WI38 (cell line): Measurements from ENCODE around the gene ST6GALNAC5.

Experiments used
- H3K4me3 ChIP-seq: 2 replicates; pipeline ENCODE4 v1.5.1; 2011; ENCODE audit warnings: low read depth, mild to moderate bottlenecking, control low read depth, low read length
- CTCF ChIP-seq: IDR thresholded peaks from 2 replicates; pipeline ENCODE4 v1.5.1; 2012; ENCODE audit warnings: low read depth, mild to moderate bottlenecking, control low read depth, low read length

The ST6GALNAC5 gene

GRCh38 chr1:77036560-77036959 lies 169.3 kb downstream of the ST6GALNAC5 start:
- no peak for TF ChIP-seq CTCF
- H3K4me3 ChIP-seq: no peak overlapping the region

- no peak for TF ChIP-seq CTCF
Measured at GRCh38 chr1:77037038-77037437, 169.8 kb downstream of the ST6GALNAC5 start.

GRCh38 chr1:77038000-77038399 lies 170.7 kb downstream of the ST6GALNAC5 start:
- H3K4me3 ChIP-seq: no peak overlapping the region
- TF ChIP-seq CTCF: no peak

More at GRCh38 chr1:77037038-77037437, 169.8 kb downstream of the ST6GALNAC5 start:
- H3K4me3 ChIP-seq: no peak overlapping the region

GRCh38 chr1:77039111-77039510 lies 171.8 kb downstream of the ST6GALNAC5 start:
- no peak for TF ChIP-seq CTCF

GRCh38 chr1:77039739-77040138 lies 172.5 kb downstream of the ST6GALNAC5 start:
- no peak for TF ChIP-seq CTCF
- H3K4me3 ChIP-seq: no peak overlapping the region

More at GRCh38 chr1:77039111-77039510, 171.8 kb downstream of the ST6GALNAC5 start:
- H3K4me3 ChIP-seq: no peak overlapping the region

- H3K4me3 ChIP-seq: no peak overlapping the region
- TF ChIP-seq CTCF: no peak
Measured at GRCh38 chr1:77040826-77041225, 173.5 kb downstream of the ST6GALNAC5 start.

- no peak for TF ChIP-seq CTCF
- H3K4me3 ChIP-seq: no peak overlapping the region
Measured at GRCh38 chr1:77044133-77044849, 177.0 kb downstream of the ST6GALNAC5 start.
